ENCODE data around the gene KCNQ4.

The KCNQ4 gene

GRCh38 chr1:40822890-40823289, 39.3 kb downstream of the KCNQ4 start:
- no peak for DNase-seq

- no peak for DNase-seq
Measured at GRCh38 chr1:40823345-40823744, 39.8 kb downstream of the KCNQ4 start.

GRCh38 chr1:40823983-40824382, 40.4 kb downstream of the KCNQ4 start:
- no peak for DNase-seq

DNA sequence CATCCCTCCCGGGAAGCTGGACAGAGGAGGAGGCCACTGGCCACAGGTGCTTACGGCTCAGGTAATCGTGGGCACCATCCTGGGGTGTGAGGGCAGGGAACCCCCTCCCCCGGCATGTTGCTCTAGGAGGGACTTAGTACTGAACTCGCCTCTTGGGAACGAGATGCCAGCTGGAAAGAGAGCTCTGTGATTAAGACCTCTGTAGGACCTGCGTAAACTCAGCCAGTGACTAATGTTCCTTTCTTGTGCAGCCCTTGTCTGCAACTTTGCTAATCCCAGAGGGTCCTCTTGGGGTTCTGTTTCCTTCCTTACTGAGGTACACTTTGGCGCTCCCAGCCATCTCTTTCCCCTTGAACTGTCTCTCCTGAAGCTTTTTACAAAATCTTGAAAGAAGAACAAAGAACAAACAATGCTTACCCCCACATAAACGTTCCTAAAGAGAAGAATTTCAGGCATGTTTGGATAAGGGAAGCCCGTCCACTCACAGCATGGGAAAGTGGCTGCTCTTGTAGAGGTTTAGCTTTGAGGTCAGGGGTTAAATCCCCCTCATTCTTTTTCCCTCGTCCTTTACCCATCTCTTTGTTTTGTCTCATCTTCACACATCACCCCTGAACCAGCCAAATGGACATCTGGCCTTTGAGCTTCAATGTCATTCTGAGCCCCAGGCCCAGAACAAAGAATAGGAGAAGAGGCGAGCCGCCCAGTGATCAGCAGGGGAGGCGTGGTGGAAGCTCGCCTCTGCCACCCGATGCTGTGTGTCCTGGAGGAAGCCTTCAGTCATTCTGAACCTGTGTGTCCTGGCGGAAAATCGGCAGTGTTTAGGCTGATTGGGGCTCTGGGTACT, 41.2 kb downstream of the KCNQ4 start:
- peak; percentile 30 for DNase-seq

GRCh38 chr1:40825435-40825788, 41.8 kb downstream of the KCNQ4 start:
- no peak for DNase-seq

DNA sequence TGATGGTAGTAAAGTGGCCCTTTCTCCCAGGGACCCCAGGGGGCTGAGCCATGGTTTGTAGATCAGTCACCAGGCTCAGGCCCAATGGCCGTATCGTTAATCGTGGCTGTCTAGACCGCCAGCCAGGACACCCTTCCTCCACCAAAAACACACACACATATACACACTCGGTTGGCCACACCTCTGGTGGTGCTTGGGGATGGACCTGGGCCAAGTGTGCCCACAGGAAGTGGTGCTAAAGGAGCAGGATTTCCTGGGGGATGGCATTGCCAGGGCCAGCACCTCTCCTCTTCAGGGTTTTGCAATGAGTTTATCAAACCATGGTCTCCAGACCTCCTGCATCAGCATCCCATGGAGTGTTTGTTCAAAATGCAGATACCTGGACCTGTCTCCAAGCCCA, 42.4 kb downstream of the KCNQ4 start:
- DNase-seq, result no peak

DNA sequence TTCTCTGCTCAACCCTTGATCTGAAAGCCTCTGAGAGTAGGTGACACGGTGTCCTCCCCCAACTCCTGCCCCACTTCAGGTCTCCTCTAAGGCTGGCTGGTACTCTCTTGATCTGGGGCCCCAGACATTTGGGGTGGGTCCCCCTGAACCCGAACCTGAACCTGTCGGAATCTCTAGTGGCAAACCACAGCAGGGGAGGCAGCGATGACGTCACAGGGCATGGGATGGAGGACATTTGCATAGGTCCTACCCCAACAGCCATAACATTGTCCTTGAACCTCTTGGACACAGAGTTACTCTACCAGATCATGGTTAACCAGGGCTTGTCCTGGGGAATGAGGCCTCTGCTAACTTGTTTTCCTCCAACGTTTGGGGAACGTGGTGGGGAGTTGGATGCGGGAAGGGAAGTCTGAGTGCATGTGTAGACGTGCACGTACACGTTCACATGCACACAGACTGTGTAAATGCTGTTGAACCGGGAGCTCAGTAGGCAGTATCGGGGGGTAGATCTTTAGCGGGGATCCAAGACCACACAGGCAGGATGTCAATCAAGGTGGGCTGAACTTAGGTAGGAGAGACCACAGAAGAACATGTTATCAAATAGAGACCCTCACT, 46.2 kb downstream of the KCNQ4 start:
- no peak for DNase-seq

DNA sequence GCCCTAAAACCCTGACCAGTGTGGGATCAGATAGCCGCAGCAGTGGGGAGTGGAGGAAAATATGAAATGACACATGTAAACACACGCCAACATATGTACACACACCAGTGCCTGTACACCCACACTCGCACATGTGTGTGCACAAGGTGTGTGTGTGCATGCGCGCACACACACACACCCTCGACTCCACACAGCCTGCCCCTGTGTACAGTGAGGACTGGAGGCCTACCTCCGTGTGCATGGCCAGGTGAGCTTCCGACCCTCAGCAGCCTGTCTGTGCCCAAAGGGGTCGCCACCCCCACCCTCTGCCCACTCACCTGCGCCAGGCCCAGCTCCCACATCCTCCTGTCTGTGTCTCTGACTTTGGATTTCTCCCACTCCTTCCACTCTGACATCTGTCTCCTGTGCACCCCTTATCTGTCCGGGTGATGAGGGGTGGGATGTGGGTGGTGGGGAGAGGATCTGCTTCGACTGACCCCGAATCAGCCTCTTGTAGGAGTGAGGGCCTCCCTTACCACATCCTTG, 46.9 kb downstream of the KCNQ4 start:
- DNase-seq, result no peak

DNA sequence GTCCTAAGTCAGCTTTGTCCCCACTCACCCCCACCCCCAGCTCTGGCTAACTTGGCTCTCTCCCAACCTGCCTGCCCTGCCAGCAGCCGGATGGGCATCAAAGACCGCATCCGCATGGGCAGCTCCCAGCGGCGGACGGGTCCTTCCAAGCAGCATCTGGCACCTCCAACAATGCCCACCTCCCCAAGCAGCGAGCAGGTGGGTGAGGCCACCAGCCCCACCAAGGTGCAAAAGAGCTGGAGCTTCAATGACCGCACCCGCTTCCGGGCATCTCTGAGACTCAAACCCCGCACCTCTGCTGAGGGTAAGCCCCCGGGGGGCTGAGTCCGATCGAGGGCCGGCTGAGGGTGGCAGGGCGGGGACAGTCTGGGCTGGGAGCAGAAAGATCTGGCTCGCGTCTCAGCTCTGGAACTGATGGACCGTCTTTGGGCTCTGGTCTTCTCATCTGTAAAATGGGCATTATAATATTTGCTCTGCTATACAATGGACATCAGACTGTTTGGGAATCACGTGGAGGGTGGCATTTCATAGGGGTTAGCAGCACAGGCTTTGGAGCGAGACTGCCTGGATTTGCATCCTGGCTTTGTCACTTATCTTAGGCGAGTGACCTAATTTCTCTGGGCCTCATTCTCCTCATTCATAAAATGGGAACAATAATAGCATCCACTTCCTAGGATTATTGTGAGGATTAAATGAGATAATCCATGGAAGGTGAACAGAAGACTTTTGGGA, 47.6 kb downstream of the KCNQ4 start:
- DNase-seq, result no peak

GRCh38 chr1:40833979-40834378, 50.4 kb downstream of the KCNQ4 start:
- no peak for DNase-seq

DNA sequence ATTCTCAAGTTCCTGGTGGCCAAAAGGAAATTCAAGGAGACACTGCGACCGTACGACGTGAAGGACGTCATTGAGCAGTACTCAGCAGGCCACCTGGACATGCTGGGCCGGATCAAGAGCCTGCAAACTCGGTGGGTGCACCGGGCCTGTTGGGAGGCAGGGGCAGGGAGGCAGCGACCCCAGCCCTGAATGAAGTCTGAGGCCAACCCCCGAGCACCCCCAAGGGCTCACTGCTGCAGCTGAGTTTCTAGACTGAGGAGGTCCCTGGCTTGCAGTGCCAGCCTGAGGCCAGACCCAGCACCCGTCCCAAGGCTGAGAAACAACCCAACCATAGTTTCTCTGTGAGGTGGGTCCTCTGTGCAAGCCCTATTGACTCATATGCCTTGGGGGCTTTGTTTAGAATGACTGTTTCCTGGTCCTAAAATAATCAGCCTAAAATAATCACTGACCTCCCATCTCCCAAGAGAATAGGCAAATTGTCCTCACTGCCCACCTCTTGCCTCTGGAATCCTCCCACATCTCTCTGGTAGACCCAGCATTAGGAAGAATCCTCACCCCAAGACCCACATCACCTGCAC, 51.5 kb downstream of the KCNQ4 start:
- DNase-seq, result no peak

- no peak for DNase-seq
Measured at GRCh38 chr1:40836283-40836682, 52.7 kb downstream of the KCNQ4 start.

- no peak for DNase-seq
Measured at GRCh38 chr1:40837601-40838000, 54.0 kb downstream of the KCNQ4 start.

DNA sequence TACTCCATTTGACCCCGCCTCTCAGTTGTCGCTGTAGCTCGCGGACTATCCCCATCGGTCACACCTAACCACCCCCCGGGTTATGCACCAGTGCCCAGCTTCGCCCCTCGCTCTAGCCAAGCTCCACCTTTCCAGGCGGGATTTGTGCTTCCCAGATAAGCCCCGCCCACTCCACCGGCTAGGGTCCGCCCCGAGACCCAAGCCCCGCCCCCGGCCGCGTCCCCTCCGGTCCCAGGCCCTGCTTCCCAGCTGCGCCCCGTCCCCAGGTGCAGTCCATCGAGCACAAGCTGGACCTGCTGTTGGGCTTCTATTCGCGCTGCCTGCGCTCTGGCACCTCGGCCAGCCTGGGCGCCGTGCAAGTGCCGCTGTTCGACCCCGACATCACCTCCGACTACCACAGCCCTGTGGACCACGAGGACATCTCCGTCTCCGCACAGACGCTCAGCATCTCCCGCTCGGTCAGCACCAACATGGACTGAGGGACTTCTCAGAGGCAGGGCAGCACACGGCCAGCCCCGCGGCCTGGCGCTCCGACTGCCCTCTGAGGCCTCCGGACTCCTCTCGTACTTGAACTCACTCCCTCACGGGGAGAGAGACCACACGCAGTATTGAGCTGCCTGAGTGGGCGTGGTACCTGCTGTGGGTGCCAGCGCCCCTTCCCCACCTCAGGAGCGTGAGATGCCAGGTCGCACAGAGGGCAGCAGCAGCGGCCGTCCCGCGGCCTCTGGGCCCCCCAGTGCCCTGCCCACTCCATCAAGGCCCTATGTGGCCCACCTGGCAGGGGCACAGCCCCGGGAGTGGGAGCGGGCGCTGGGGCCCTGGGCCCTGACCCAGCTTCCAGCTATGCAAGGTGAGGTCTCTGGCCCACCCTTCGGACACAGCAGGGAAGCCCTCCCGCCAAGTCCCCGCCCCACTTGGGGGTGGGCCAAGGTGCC, 54.7 kb downstream of the KCNQ4 start:
- DNase-seq, result no peak

DNA sequence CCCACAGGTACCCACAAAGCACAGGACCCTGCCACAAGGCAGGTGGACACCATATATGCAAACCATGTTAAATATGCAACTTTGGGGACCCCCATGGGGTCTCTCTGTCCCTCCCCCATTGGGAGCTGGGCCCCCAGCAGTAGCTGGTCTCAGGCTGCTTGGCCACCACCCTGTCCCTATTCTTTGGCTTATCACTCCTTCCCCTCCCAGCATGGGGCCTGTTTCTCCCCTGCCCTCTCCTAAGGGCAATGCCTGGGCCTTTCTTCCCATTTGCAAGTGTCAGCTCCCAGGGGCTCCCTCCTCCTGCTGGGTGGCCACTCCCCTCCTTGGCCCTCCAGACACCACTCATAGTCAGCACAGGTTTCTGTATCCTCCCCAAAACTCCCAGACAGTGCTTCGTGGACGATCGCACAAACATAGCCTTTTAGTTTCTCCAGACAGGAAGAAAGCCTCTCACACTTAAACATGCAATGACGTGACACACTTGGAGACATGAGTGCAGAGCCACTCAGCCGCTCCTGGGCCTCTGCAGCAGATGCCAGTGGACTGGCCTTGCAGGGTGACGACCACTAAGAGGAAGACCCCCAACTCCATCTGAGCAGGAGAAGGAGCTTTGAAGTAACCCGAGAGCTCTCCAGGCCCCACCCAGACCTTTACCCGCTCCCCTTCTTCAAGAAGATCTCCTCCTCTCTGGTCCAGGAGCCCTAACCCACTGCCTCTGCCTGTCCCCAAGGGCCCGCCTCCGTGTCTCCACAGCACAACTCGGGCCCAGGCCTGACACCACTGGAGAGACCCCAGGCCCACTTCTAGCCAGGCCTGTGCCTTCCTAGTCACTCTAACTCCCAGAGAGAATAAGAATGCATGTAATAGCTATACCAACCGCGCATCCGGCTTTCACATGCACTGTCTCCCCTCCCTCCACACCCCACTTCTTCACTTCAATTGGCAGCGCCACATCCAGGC, 55.7 kb downstream of the KCNQ4 start:
- no peak for DNase-seq

- DNase-seq, result no peak
Measured at GRCh38 chr1:40839943-40840335, 56.4 kb downstream of the KCNQ4 start.

- no peak for DNase-seq
Measured at GRCh38 chr1:40840526-40841323, 57.1 kb downstream of the KCNQ4 start.

DNA sequence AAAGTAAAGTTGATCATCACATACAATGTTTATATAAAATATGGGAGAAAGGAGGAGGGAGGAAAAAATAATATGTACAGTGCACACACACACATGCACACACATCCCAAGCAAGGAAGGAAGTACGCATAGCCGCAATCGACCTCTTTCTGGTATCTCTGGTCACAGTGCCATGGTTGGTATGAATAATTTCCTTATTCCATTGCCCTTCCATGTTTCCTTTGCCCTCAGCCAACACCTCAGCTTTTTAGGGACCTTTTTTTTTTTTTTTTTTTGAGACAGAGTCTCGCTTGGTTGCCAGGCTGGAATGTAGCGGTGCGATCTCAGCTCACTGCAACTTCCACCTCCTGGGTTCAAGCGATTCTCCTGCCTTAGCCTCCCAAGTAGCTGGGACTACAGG, 58.0 kb downstream of the KCNQ4 start:
- DNase-seq, result no peak

DNA sequence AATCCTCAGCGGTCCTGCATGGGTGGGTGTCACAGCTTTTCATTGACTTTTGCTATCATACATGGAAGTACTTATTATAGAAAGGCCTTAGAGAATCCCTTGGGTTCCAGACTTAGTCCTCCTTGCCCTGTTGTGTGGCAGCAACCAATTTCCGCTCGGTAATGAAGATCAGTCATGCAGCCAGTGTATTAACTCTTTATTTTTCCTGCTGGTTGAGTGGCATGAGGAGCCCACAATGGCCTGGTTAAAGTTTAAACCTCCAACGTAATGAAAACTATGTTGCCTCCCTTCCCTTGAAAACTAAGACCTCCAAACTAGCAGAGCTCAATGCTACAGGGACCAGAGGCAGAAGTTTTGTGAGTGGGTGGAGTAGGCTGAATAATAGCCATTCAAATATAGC, 58.6 kb downstream of the KCNQ4 start:
- no peak for DNase-seq

DNA sequence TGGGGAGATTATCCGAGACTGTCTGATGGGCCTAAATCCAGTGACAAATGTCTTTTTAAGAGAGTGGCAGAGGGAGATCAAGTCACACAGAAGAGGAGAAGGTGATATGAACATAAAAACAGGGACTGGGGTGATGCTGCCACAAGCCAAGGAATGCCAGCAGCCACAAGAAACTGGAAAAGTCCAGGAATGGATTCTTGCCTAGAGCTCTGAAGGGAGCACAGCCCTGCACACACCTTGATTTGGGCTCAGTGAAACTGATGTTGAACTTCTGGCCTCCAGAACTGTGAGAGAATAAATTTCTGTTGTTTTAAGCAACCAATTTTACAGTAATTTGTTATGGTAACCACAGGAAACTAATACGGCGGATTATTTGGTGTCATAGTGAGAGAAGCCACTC, 59.1 kb downstream of the KCNQ4 start:
- DNase-seq, result no peak
